Mesothelial cell of epicardium (in vitro differentiated cells): ENCODE data around the gene ADAM15. TPM values are rescaled to one million over a fixed set of nuclear protein-coding genes. Genes with fewer than 3 reads are reported as not detected.

Experiments used
- DNase-seq, 2 experiments: peaks; one replicate each; pipeline ENCODE4 v3.0.0; 2021; ENCODE audit warnings: low spot score in 2 of 2; ENCODE audit not compliant: unreplicated experiment in 2 of 2
- H3K27ac Mint-ChIP-seq: 2 replicates; pipeline ENCODE4 v1.8.0; 2021; ENCODE audit warnings: mixed read lengths
- H3K27me3 Mint-ChIP-seq: 2 replicates; pipeline ENCODE4 v1.8.0; 2021; ENCODE audit warnings: low read depth, mixed read lengths
- H3K36me3 Mint-ChIP-seq: 2 replicates; pipeline ENCODE4 v1.8.0; 2021; ENCODE audit warnings: mixed read lengths
- H3K4me1 Mint-ChIP-seq: 2 replicates; pipeline ENCODE4 v1.8.0; 2021; ENCODE audit warnings: mixed read lengths
- H3K4me3 Mint-ChIP-seq: 2 replicates; pipeline ENCODE4 v1.8.0; 2021; ENCODE audit warnings: mild to moderate bottlenecking, moderate library complexity, mixed read lengths
- H3K9me3 Mint-ChIP-seq: 2 replicates; pipeline ENCODE4 v1.8.0; 2021; ENCODE audit warnings: mixed read lengths
- CTCF ChIP-seq: fragments of 200-600 bp; sonication (generic); IDR thresholded peaks from one replicate; pipeline ENCODE4 v1.5.0; 2021; ENCODE audit warnings: antibody characterized with exemption; ENCODE audit not compliant: unreplicated experiment
- total RNA-seq: library from RNA; stranded (reverse); gene quantifications from 3 replicates; pipeline ENCODE4 v1.2.1, GENCODE V29; 2021

ADAM15 gene
- total RNA-seq, 1 donor from 2014 or later: 36.1 TPM

GRCh38 chr1:155080312-155081228 lies 29.5 kb downstream of the ADAM15 start:
- H3K4me1 Mint-ChIP-seq: peaks cover 49% of the 10 kb centered on the region
- H3K27me3 Mint-ChIP-seq: peaks cover 42% of the 10 kb centered on the region
- no peaks in the 10 kb centered on the region for H3K36me3 Mint-ChIP-seq
- H3K4me3 Mint-ChIP-seq: peak overlapping the region; percentile 81
- DNase-seq: peak; percentile 82 to 85
- peak overlapping the region; percentile 19 for H3K27ac Mint-ChIP-seq
- no peak for TF ChIP-seq CTCF
- H3K9me3 Mint-ChIP-seq: no peaks in the 10 kb centered on the region

- H3K27ac Mint-ChIP-seq: peak overlapping the region; percentile 32
- no peak for TF ChIP-seq CTCF
- no peaks in the 10 kb centered on the region for H3K36me3 Mint-ChIP-seq
- H3K27me3 Mint-ChIP-seq: peaks cover 41% of the 10 kb centered on the region
- no peak for DNase-seq
- peak overlapping the region; percentile 81 for H3K4me3 Mint-ChIP-seq
- peaks cover 53% of the 10 kb centered on the region for H3K4me1 Mint-ChIP-seq
- no peaks in the 10 kb centered on the region for H3K9me3 Mint-ChIP-seq
These were observed 30.6 kb downstream of the ADAM15 start for GRCh38 chr1:155081472-155082300.

- peaks cover 41% of the 10 kb centered on the region for H3K27me3 Mint-ChIP-seq
- no peaks in the 10 kb centered on the region for H3K36me3 Mint-ChIP-seq
- TF ChIP-seq CTCF: no peak
- no peak overlapping the region for H3K27ac Mint-ChIP-seq
- no peaks in the 10 kb centered on the region for H3K9me3 Mint-ChIP-seq
- peak overlapping the region; percentile 55 for H3K4me3 Mint-ChIP-seq
- DNase-seq: no peak
- H3K4me1 Mint-ChIP-seq: peaks cover 52% of the 10 kb centered on the region
These were observed 31.4 kb downstream of the ADAM15 start for GRCh38 chr1:155082301-155083051.

- no peak for TF ChIP-seq CTCF
- DNase-seq: no peak
- Mint-ChIP-seq H3K4me1 (peaks cover 48% of the 10 kb centered on the region), H3K4me3 (peak overlapping the region; percentile 55), H3K27ac (no peak overlapping the region), H3K36me3 (no peaks in the 10 kb centered on the region), H3K9me3 (no peaks in the 10 kb centered on the region), H3K27me3 (peaks cover 41% of the 10 kb centered on the region)
These were observed 32.0 kb downstream of the ADAM15 start for GRCh38 chr1:155083052-155083541.
